Sigmoid colon (tissue), 7 donors: ENCODE results near the gene GNAS-AS1. TPM values are rescaled to one million over a fixed set of nuclear protein-coding genes. Genes with fewer than 3 reads are reported as not detected.

Experiments used
- DNase-seq: peaks from one replicate; pipeline ENCODE4 v3.0.0-alpha.2; 2019
- H3K27ac ChIP-seq, 4 donors: fragments of 200-600 bp; sonication (generic); one replicate each; pipeline ENCODE4 v1.5.1; 2016 to 2019; ENCODE audit warnings: mild to moderate bottlenecking in 1 of 4
- H3K27me3 ChIP-seq, 3 donors: fragments of 200-600 bp; sonication (generic); one replicate each; pipeline ENCODE4 v1.5.1; 2019; ENCODE audit warnings: mild to moderate bottlenecking in 1 of 3
- H3K36me3 ChIP-seq, 4 donors: fragments of 200-600 bp; sonication (generic); one replicate each; pipeline ENCODE4 v1.5.1; 2016 to 2019
- H3K4me1 ChIP-seq, 4 donors: fragments of 200-600 bp; sonication (generic); one replicate each; pipeline ENCODE4 v1.5.1; 2017 to 2019
- H3K4me3 ChIP-seq, 4 donors: fragments of 200-600 bp; sonication (generic); one replicate each; pipeline ENCODE4 v1.5.1; 2017 to 2019; ENCODE audit warnings: mild to moderate bottlenecking in 2 of 4, moderate library complexity in 1 of 4
- H3K9me3 ChIP-seq, 4 donors: fragments of 200-600 bp in 3 of 4; sonication (generic) in 3 of 4; one replicate each; pipeline versions ENCODE4 v1.5.1 to v1.6.1; 2013 to 2019
- CTCF ChIP-seq, 4 experiments: fragments of 450-650 bp in 3 of 4; fragments of 200-600 bp in 1 of 4; IDR thresholded peaks; one replicate each; pipeline ENCODE4 v1.5.1; 2016 to 2019; ENCODE audit warnings: antibody characterized with exemption in 4 of 4, mild to moderate bottlenecking in 3 of 4, moderate library complexity in 2 of 4
- EP300 ChIP-seq, 4 donors: sonication (generic); formaldehyde crosslinking; IDR thresholded peaks; one replicate each; pipeline ENCODE4 v1.6.1; 2017; ENCODE audit warnings: antibody characterized with exemption in 4 of 4
- POLR2A ChIP-seq, 2 donors: fragments of 450-650 bp; IDR thresholded peaks; one replicate each; pipeline ENCODE4 v1.6.1; 2016; ENCODE audit warnings: antibody characterized with exemption in 2 of 2, mild to moderate bottlenecking in 2 of 2, moderate library complexity in 2 of 2
- POLR2AphosphoS5 ChIP-seq, 4 donors: sonication (generic); formaldehyde crosslinking; IDR thresholded peaks; one replicate each; pipeline ENCODE4 v1.6.1; 2017; ENCODE audit warnings: antibody characterized with exemption in 4 of 4
- WGBS, 2 donors: extraction: QIAGEN DNeasy Blood & Tissue Kit; methylation state at CpG; one replicate each; pipeline ENCODE4 v1.1.7; 2013; 5-methylcytosine and 5-hydroxymethylcytosine counted together
- intact Hi-C: fragments of 100-400 bp; cut with DNase I; formaldehyde crosslinking; loops from one replicate; pipeline ENCODE4 v1.15.1; 2023
- polyA plus RNA-seq, 3 donors: library from polyadenylated mRNA; stranded (reverse); fragments of 200-250 nt; gene quantifications; one replicate each; pipeline ENCODE4 v1.2.3, GENCODE V29; 2013
- total RNA-seq, 4 donors: library from RNA; depleted of rRNA; stranded (reverse); fragments of >200 nt; gene quantifications; one replicate each; pipeline ENCODE4 v1.1.0, GENCODE V29; 2016
- donor health status: healthy with polysubstance abuse.
- donor health status: Bipolar disorder and iron deficiency.
- donor health status: healthy.

Gene GNAS-AS1
- total and polyA plus RNA-seq, 7 donors, result 0.33 to 0.69 (median 0.36) TPM; not detected in 4

- Histone ChIP-seq H3K4me1 (peaks cover 0 to 16% (median 11%) of the 10 kb centered on the region in 4 donors), H3K27ac (no peak overlapping the region), H3K36me3 (no peaks in the 10 kb centered on the region), H3K9me3 (no peaks in the 10 kb centered on the region), H3K27me3 (peaks cover 3 to 37% (median 12%) of the 10 kb centered on the region in 3 donors), H3K4me3 (no peak overlapping the region)
- TF ChIP-seq POLR2A (IDR thresholded peaks at IDR 0.05), result no peak
- TF ChIP-seq EP300 (IDR thresholded peaks at IDR 0.05), result no peak
- 43 to 69% methylated on average over 2 of the region's 2 CpGs for WGBS, 2 donors
- no peak for DNase-seq
- intact Hi-C loops, result no loop called here
Observed at GRCh38 chr20:58847463-58847862, 3.2 kb downstream of the GNAS-AS1 start.

GRCh38 chr20:58845706-58846105 lies 5.0 kb downstream of the GNAS-AS1 start:
- WGBS, 2 donors, result 55 to 77% methylated on average over 3 of the region's 3 CpGs
- TF ChIP-seq EP300 (IDR thresholded peaks at IDR 0.05), result no peak
- no peak for TF ChIP-seq CTCF (IDR thresholded peaks at IDR 0.05)
- no peak for TF ChIP-seq POLR2A (IDR thresholded peaks at IDR 0.05)
- TF ChIP-seq POLR2AphosphoS5 (IDR thresholded peaks at IDR 0.05), result no peak
- Histone ChIP-seq H3K4me3 (no peak overlapping the region), H3K9me3 (no peaks in the 10 kb centered on the region), H3K4me1 (no peaks in the 10 kb centered on the region), H3K36me3 (no peaks in the 10 kb centered on the region), H3K27me3 (peaks cover 3 to 37% (median 13%) of the 10 kb centered on the region in 3 donors), H3K27ac (no peak overlapping the region)
- no peak for DNase-seq
- intact Hi-C loops, result no loop called here

- H3K27ac ChIP-seq, result no peak overlapping the region
- 53 to 60% methylated on average over 6 of the region's 6 CpGs for whole genome bisulfite sequencing, 2 donors
- intact Hi-C loops, result no loop called here
- H3K36me3 ChIP-seq, result no peaks in the 10 kb centered on the region
- H3K9me3 ChIP-seq, result no peaks in the 10 kb centered on the region
- DNase-seq, result no peak
- peaks cover 12 to 53% (median 30%) of the 10 kb centered on the region in 3 donors for H3K27me3 ChIP-seq
- no peak overlapping the region for H3K4me3 ChIP-seq
- H3K4me1 ChIP-seq, result peaks cover 0 to 14% (median 11%) of the 10 kb centered on the region in 4 donors
- TF ChIP-seq EP300 (IDR thresholded peaks at IDR 0.05) (no peak), POLR2A (IDR thresholded peaks at IDR 0.05) (no peak), POLR2AphosphoS5 (IDR thresholded peaks at IDR 0.05) (no peak), CTCF (IDR thresholded peaks at IDR 0.05) (no peak)
Observed at GRCh38 chr20:58843128-58843556, 7.6 kb downstream of the GNAS-AS1 start.

GRCh38 chr20:58842276-58842675 lies 8.4 kb downstream of the GNAS-AS1 start:
- H3K27ac ChIP-seq, result no peak overlapping the region
- WGBS, 2 donors, result 56 to 57% methylated on average over 20 of the region's 20 CpGs
- H3K36me3 ChIP-seq, result no peaks in the 10 kb centered on the region
- H3K4me3 ChIP-seq, result no peak overlapping the region
- H3K9me3 ChIP-seq, result no peaks in the 10 kb centered on the region
- peaks cover 12 to 53% (median 30%) of the 10 kb centered on the region in 3 donors for H3K27me3 ChIP-seq
- TF ChIP-seq POLR2A (IDR thresholded peaks at IDR 0.05) (no peak), CTCF (IDR thresholded peaks at IDR 0.05) (no peak), POLR2AphosphoS5 (IDR thresholded peaks at IDR 0.05) (no peak), EP300 (IDR thresholded peaks at IDR 0.05) (no peak)
- peaks cover 0 to 14% (median 11%) of the 10 kb centered on the region in 4 donors for H3K4me1 ChIP-seq
- intact Hi-C loops, result no loop called here
- DNase-seq, result no peak

- intact Hi-C loops, result no loop called here
- 50 to 53% methylated on average over 58 of the region's 58 CpGs for whole genome bisulfite sequencing, 2 donors
- Histone ChIP-seq H3K4me3 (no peak overlapping the region), H3K36me3 (no peaks in the 10 kb centered on the region), H3K27me3 (peaks cover 12 to 58% (median 30%) of the 10 kb centered on the region in 3 donors), H3K4me1 (peaks cover 0 to 14% (median 11%) of the 10 kb centered on the region in 4 donors), H3K27ac (no peak overlapping the region), H3K9me3 (no peaks in the 10 kb centered on the region)
- DNase-seq, result no peak
- TF ChIP-seq POLR2A (IDR thresholded peaks at IDR 0.05), result no peak
- no peak for TF ChIP-seq CTCF (IDR thresholded peaks at IDR 0.05)
- TF ChIP-seq EP300 (IDR thresholded peaks at IDR 0.05), result no peak
- no peak for TF ChIP-seq POLR2AphosphoS5 (IDR thresholded peaks at IDR 0.05)
Observed at GRCh38 chr20:58841539-58842264, 9.0 kb downstream of the GNAS-AS1 start.
